GM18861 (cell line): Measurements from ENCODE around the gene LRRC8C.
"Not testable (repeated sequence)": the region's sequence is repeated elsewhere in the genome, so short reads cannot be mapped to it uniquely, and the experiment has no call there.

Experiments
- ATAC-seq: cut with Tn5 transposase; IDR thresholded peaks from one replicate; pipeline ENCODE4 v1.9.1; 2021; ENCODE audit not compliant: unreplicated experiment

The LRRC8C gene

DNA sequence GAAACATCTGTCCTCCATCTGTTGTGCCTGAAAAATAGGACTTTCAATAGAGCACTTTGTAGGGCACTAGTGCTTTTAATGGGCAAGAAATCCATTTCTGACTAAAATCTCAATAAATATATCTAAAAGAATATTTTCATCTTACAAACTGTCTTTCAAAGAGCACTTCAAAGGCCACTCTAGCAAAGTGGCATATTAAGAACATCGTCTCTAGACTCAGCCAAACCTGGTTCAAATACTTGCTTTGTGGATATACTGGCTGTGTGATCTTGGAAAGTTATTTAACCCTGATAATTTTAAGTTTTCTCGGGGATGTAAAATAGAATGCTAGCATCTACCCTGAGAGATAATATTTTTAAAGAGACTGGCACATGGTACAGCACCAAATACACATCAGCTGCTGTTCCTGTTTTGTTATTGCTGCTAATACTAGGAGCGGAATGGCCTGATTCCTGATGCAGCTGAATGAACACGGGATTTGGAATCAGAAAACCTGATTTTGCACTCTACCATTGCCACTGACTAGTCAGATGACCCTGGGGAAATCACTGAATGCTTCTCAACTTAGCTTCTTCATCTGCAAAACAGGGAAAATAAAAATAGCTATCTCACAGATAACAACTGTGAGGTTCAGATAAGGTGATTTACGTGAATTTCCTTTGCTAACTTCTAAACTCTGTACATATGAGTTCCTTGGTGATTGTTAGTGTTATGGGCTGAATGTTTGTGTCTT is 25.2 kb upstream of the LRRC8C start:
- no peak for ATAC-seq

DNA sequence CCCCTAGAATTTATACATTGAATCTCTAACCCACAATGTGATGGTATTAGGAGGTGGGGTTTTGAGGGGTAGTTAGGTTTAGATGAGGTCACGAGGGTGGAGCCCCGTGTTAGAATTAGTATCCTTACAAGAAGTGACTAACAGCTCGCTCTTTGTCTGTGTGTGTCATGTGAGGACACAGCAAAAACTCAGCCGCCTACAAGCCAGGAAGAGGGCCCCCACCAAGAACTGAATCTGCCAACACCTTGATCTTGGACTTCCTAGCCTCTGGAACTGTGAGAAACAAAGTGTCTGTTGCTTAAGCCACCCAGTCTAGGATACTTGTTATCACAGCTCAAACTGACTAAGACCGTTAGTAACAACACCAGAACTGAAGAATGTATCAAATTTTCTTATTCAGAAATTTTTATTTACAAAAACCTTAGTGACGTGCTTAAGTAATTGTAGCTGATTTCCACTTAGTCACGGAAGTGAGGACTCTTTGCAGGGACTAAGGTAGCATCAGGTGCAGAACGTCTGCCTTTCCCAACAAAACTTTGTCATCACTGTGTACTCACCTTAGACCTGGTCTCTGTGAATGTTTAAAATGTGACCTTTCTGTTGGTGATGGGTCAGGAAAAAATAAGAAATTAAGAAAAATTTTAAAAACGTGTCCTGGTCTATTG is 24.5 kb upstream of the LRRC8C start:
- peak; percentile 21 for ATAC-seq

DNA sequence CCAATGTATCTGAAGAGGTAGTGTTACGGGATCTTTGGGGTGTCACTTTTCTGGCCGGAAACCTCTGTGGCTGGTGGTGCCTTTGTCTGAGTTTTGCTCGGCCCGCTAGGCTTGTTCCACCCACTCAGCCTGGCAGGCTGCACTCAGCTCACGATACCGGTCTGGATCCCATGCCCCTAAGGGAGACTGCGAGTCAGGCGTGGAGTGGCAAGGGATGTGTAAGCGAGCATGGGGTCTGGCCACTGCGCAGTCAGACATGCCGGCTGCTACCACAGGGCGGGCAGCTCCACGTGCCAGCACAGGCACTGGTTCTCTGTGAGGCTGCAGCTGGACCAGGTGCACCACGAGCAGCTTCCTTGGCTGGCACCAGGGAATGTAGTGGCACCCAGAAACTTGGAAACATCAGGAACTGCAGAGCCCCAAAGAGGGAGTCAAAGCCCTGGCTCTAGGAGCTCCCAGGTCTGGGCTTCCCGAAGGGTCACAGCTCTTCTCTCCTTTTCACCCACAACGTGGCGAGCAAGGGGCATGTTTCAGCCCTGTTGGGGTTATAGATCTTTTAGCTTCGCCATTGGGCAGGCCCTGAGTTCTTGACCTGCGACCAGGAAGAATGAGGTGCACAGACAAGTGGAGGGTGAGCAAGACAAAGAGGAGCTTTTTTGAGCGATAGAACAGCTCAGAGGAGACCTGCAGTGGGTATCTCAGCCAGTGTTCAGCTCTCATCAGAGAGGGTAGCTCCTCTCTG is 23.8 kb upstream of the LRRC8C start:
- no peak for ATAC-seq

DNA sequence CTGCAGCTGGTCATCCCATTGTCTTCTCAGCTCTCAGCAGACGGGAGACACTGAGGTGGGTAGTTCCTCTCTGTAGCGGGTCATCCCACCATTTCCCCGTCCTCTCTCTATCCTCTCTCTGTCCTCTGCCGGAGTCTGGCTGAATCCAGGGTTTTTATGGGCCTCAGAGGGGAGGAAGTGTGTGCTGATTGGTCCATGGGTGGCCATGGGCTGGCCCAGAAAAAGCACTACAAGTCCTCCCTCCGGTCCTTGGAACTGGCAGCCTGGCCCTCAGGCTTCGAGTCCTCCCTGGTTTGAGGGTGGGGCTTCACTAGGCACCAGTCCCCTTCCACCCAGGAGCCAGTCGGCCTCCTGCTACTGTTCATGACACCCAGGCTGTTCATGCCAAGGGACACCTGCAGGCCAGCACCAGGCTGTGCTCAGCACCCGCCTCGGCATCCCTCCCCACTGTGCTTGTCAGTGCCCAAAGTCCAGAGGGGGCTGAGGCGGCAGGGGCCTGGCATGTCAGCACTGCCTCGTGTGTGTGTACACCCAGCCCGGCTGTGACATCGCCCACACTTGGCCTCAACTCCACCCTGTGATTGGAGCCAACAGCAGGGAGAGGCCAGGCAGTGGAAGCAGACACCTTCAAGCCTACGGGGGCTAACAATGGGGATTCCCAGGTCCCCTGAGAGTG is 23.0 kb upstream of the LRRC8C start:
- no peak for ATAC-seq

DNA sequence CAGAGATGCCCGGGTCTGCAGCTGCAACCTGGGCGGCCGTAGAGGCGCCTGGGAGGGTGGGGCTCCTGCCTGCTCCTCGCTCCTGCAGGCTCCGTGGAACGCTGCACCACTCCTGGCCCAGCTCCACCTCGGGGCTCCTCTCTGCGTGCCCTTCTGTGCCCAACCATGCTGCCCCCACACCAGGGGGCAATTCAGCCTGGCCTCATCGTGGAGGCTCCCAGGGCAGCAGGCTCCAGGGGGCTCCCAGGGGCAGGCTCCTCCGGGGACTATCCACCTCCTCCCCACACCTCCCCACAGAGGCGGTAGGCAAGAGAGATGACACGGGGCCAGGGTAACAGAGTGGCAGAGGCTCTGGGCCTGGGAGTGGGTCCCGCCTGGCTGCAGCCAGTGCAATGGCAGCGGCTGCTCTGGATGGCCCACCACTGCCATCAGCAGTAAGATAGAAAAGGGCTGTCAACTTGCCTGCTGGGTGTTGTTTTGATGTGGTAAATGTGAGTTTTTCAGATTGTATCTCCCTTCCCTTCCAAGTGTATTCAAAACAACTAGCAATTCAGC is 22.4 kb upstream of the LRRC8C start:
- no peak for ATAC-seq

DNA sequence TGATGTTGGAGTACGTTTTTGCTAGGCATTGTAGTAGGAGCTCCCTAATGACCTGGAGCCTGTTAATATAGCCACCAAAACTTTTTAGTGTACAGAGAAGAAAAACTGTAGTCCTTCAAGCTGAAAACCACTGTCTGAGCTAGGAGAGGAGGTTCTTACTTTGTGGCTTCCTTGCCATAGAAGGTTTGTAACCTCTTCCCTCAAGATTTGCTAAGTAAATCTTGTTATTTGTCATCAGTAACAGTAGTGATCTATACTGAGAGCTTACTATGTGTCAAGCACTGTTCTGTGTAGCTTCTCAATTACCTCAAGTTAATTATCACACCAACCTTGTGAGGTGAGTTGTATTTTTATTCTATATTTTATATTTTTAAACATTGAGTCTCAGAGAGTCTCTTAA is 21.2 kb upstream of the LRRC8C start:
- ATAC-seq = peak; percentile 95

DNA sequence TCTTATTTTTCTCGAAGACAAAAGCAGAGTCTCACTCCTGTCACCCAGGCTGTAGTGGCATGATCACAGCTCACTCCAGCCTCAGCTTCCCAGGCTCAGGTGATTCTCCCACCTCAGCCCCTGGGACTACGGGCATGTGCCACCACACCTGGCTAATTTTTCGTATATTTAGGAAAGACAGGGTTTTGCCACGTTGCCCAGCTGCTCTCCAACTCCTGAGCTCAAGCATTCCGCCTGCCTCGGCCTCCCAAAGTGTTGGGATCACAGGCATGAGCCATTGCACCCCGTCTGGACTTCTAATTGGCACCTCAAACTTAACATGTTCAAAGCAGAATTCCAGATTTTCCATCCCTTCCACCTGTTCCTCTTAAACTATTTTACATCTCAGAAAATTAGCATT is 19.0 kb upstream of the LRRC8C start:
- no peak for ATAC-seq

DNA sequence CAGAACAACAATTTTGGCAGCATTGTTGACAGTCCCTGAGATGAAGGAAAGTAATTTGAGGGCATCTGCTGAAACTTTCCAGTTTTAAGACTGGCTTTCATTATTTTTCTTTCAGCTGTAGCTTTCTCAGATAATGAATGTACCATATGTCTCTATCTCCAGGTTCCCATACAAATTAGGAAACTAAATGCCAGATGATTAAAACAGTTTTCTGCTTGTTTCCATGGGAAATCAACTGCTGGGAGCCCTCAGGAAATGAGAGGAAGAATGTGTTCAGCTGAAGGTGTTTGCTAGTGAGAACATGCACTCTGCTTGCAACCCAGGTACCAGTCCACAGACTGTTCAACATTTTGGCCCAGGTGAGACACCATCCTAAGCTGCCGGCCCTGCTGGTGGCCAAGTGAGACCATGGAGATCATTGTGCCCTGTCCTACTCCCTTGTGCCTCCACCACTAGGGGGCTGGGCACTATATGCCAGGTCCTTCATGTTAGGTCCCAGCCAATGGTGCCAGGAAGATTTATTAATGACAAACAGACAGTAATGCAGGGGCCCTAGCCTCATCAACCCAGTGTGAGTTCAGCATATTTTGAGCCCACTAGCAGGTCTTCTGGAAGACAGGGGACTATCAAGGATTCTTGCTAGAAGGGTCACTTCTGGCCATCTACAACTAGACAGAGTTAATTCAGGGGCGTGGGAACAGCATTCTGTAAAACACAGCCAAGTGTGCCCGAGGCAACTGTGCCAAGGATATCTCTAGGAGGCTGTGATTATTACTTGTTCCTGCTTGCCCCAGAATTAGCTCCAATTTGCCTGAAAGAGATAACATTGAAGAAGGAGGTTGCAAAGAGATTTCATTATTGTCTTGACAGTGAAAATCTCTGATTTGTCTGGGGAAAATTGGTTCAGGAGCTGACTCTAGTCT is 17.0 kb upstream of the LRRC8C start:
- ATAC-seq = no peak

DNA sequence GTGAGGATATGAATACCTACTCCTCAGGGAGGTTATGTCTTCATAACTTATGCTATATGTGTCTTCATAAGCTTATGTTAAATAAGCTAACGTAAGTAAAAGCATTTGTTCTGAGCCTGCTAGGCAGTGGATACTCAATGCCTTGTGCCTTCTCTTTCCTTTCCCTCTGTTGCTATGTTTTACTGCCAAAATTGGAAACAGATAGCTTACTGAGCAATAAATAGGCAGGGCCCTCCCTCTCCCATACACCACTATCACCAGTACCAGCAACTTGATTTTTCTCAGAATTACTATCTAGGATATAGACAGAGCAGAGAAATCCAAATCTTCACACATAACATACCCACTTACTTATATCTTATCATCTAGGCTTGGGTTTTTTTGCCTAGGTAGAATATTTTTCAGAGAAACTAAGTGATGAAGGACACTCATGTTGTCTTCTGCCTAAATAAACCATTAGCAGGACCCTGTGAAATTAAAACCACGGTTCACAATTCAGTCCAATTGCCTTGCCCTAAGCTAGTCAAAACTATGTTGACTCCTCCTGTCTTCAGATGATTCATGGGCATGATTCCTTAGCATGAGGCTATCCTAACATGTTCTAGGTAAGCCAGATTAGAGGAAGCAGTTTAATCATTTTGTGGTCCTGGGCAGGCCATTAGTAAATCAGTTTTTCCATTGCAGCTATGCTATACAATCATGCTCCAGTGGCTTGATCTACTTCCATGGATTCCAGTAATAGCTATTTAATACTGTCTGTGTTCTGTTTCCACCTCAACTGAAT is 15.9 kb upstream of the LRRC8C start:
- ATAC-seq = no peak

DNA sequence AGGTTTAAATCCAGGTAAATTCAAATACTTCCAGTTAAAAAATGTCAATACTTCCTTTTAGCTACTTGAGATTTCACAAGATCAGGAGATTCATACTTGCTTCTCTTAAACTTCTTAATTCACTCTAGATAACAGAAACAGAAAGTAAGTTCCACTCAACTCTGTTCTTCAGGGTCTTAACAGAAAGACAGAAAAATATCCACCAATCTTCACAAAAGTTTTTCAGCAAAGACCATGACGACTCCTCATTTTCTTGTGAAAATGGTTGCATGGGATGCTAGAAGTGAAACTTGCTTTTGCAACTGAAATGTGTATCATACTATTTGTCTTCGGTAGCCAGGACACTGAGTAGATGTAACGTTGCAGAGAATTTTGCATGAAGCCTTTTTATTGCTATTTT is 12.3 kb upstream of the LRRC8C start:
- no peak for ATAC-seq

DNA sequence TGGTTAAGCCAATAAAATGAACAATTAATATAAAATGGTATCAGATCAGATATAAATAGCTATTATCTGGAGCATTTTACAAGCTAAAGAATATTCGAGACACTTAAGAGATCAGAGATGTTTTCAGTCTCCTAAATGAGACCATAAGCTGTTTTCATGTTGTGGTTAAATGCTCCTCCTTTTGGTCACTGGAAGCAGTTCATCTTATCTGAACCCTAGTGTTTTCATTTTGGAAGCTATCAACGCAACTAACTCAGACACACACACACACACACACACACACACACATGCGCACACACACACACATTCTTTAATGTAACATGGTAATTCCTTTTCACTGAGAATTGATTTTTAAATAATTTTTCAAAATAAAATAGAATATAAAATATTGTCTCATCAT is 10.0 kb upstream of the LRRC8C start:
- no peak for ATAC-seq

DNA sequence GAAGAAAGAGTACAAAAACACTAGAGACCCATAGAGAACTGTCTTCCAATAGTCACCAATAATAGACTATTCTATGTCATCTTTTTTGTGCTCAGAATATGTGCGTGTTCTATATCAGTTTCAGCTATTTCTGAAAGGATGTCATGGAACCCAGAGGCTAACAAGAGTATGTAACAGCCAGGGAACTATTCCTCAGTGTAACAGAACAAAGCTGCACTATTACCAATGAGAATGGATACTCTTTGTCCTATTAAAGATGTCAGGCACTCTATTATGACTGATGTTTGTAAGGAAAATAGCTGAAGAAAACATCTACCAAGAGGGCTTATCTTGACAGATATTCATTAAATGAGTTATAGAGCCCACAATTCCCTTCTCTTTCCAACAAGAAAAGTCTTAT is 8.6 kb upstream of the LRRC8C start:
- no peak for ATAC-seq

DNA sequence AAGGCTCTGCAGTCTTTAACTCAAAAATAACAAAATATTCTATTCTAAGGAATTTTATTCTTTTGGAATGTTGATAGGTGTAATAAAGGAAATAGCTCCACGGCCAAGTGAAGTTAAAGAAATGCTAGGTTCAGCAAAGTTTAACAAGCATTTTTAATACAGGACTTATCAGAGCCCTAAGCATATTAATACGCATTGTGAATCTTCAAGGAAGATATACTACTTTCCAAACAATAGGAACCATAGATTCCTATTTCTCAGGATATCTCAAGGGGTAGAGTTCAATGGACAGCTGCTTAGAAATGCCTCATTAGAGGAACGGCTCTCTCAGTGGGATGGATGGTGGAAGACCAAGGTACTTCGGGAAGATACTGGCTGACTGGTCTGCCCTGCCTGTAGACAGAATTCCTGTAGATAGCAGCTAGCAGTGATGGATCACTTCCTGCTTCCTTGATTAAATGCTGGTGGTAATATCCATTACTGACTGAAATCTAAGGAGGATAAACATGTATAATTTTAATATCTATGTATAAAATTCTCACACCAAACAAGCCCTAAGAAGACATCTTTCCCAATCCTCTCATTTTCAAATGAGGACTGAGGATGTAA is 8.1 kb upstream of the LRRC8C start:
- no peak for ATAC-seq

DNA sequence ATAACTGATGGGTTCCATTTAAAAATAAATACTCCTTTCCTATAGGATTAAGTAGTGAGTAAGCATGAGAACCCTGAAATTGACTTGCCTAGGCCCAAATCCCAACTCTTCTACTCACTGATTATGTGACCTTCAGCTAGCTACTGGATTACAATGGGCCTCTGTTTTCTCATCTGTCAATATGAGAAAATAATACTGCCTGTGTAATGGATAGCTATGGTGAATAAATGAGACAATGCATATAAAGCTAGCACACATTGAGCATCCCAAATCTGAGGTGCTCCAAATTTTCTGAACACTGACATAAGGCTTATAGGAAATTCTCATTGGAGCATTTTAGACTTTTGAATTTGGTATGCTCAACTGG is 5.3 kb upstream of the LRRC8C start:
- no peak for ATAC-seq

DNA sequence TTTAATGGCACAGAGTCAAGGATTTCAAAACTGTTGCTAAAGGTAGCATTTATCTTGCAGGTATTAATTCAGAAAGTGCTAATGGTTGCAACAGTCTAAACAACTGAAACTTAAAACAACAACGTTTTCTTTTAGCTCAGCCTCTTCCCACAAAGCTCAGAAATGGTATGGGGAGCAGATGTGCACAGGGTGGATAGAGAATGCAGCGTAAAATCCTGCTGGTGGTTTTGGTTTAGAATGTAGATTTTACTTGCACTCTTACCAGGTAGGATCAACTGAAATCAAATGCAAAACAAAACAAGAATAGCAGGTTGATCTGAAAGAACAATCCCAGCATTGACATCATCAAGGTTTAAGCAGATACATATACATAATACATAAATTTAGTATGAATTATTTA is 3.8 kb upstream of the LRRC8C start:
- ATAC-seq = no peak

DNA sequence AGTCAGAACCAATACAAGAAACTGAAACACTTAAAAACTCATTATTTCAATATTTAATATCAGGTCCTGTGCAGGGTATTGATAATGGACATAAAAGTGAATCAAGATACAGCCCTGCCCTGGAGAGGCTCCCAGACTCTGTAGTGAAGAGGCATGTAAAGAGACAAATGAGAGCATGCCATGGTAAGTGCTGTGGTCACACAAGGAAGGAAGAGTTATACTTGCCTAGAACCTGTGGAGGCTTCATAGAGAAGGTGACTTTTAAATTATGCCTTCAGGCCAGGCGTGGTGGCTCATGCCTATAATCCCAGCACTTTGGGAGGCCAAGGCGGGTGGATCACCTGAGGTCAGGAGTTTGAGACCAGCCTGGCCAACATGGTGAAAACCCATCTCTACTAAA is 3.3 kb upstream of the LRRC8C start:
- not testable (repeated sequence) for ATAC-seq

DNA sequence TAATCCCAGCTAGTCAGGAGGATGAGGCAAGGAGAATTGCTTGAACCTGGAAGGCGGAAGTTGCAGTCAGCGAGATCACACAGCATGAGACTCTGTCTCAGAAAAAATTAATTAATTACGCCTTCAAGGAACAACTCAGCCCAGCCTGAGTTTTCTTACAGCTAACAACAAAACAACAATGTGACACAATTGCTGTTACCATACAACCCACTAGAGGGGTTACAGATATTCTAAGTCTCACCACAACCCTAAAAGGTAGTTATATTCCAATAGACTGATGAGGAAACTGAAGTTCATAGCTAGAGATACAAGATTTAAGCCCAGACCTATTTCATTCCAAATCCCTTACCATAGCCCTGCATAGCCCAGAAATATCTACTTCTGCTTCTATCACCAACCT is 2.9 kb upstream of the LRRC8C start:
- no peak for ATAC-seq

DNA sequence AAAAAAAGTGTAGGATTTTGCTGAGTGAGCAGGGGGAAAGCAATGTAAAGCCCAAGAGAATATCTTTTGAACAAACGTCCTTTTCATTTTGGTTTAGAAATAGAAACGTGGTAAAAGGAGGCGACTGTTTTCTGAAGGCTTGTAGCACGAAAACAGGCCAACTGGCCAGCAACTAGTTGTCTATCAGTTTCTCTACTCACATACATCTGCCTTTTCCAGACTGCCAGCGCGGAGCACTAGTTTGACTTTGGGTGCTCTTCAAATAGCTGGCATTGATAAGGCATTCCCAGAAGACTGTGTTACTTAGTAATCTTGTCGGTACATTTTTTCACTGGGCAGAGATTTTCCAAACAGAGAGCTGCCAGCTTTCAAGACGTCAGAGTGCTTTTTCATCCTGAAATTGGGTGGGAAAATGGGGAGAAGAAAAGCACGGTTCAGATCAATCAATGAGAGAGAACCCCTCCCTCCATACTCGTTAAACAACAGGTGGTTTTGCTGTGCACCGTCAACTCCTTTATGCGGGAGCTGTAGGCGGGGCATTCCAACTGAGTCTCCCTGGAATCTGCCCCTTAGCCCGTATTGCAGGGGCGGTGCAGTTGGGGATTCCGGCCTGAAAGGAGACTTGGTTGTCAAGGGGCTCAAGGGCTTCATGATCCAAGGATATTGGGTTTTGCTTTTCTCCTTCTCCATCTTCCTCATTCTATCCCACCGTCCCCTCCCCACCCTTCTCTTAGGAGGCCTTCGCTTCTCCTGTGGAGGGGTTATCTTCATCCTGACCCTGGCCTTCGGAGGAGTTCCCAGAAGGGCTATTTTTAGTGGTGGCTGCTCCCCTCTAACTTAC is 884 bp upstream of the LRRC8C start:
- ATAC-seq = no peak
